GM10248 (cell line): Measurements from ENCODE around the gene ABCG5.

Experiments used
- CTCF ChIA-PET: fragments of 300-600 bp; sonication (Branson Sonifier 250); formaldehyde crosslinking; extraction: SDS; loops from one replicate; lab custom pipeline; 2021; ENCODE audit warnings: antibody characterized with exemption; lab: Yijun Ruan, JAX
- POLR2A ChIA-PET: fragments of 350-650 bp; sonication (Branson Sonifier 250); formaldehyde crosslinking; extraction: SDS; loops from one replicate; lab custom pipeline; 2020; ENCODE audit warnings: antibody characterized with exemption; lab: Yijun Ruan, JAX
- DNase-seq: peaks from one replicate; pipeline ENCODE4 v3.0.0; 2012; ENCODE audit errors: extremely low spot score
- CTCF ChIP-seq: IDR thresholded peaks from 2 replicates; pipeline ENCODE4 v1.5.1; 2012; ENCODE audit warnings: mild to moderate bottlenecking, low read depth; ENCODE audit errors: extremely low read depth, missing control alignments, control extremely low read depth

ABCG5 gene

GRCh38 chr2:43818761-43819160 lies 19.9 kb downstream of the ABCG5 start:
- DNase-seq, result no peak
- TF ChIP-seq CTCF, result no peak
- CTCF ChIA-PET, result no interaction called here
- POLR2A ChIA-PET, result no interaction called here

- TF ChIP-seq CTCF, result no peak
- no peak for DNase-seq
- POLR2A ChIA-PET, result no interaction called here
- CTCF ChIA-PET, result no interaction called here
Observed at GRCh38 chr2:43814711-43815110, 23.9 kb downstream of the ABCG5 start.

- CTCF ChIA-PET, result interaction anchor here (1.1 kb wide), 1 partner anchor 13 kb away, joined by 3 read pairs; no protein-coding TSS in a partner anchor
- POLR2A ChIA-PET, result no interaction called here
- TF ChIP-seq CTCF, result no peak
- DNase-seq, result no peak
Observed at GRCh38 chr2:43812947-43813346, 25.7 kb downstream of the ABCG5 start.

GRCh38 chr2:43812006-43812405 lies 26.6 kb downstream of the ABCG5 start:
- ChIA-PET POLR2A (no interaction called here), CTCF (no interaction called here)
- TF ChIP-seq CTCF, result no peak
- DNase-seq, result no peak

GRCh38 chr2:43810888-43811287 lies 27.8 kb downstream of the ABCG5 start:
- DNase-seq, result no peak
- TF ChIP-seq CTCF, result no peak
- CTCF ChIA-PET, result interaction anchor here (1.4 kb wide), 2 partner anchors 11 to 13 kb away, joined by 3 to 5 read pairs; no protein-coding TSS in a partner anchor
- POLR2A ChIA-PET, result no interaction called here

GRCh38 chr2:43810452-43810851 lies 28.2 kb downstream of the ABCG5 start:
- ChIA-PET POLR2A (no interaction called here), CTCF (interaction anchor here (1.4 kb wide), 2 partner anchors 11 to 13 kb away, joined by 3 to 5 read pairs; no protein-coding TSS in a partner anchor)
- no peak for TF ChIP-seq CTCF

GRCh38 chr2:43806719-43807031 lies 32.0 kb downstream of the ABCG5 start:
- ChIA-PET POLR2A (no interaction called here), CTCF (no interaction called here)
- no peak for DNase-seq
- no peak for TF ChIP-seq CTCF

More at GRCh38 chr2:43810452-43810851, 28.2 kb downstream of the ABCG5 start:
- DNase-seq, result no peak
